ENCODE measurements around the gene CAPZA1. TPM values are rescaled to one million over a fixed set of nuclear protein-coding genes. Genes with fewer than 3 reads are reported as not detected.
A peak's percentile ranks its signal among the peaks of the same experiment; 100 is the strongest.

CAPZA1 gene
- polyA plus RNA-seq, 1 of the 3 experiments (the other 2 are of a cell fraction) = 50.8 TPM

DNA sequence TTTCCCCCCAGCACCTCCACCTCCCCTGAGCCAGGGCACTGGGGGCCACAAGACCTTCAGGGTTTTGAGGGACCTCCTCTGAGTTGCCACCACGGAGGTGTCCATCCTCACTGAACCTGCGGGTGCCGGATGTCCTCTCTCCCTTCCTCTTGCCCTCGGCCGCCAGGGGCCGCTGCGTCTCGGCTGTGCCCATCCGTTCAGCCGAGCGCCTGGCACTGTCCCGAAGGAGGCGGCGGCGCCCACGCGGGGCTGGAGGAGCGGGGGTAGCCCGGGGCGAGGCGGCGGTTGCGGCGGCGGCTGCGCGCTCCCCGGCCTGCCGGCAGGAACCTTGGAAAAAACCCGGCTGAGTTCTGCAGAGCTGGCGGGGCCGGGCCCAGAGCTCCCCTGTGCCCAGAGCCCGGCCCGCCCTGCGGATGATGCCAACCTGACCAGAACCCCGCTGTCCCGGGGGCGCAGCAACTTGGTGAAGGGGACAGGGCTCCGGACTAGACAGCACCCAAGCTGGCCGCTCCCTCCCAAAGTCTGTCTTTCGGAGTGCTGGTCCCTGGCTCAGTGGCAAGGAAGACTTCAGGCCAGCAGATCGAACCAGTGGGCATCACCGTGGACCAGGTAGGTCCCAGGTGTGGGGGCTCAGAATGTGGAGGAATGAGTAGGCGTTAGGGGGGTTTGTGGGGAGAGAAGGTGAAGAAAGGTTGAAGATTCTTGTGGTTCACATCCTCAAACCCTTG is 99.2 kb downstream of the CAPZA1 start:
- peak; percentile 90 for DNase-seq
- no peak for TF ChIP-seq USF2 (IDR thresholded peaks at IDR 0.05; ENCODE audit: borderline replicate concordance, low read depth, low read length)
- TF ChIP-seq RAD21 (IDR thresholded peaks at IDR 0.05; ENCODE audit: low read length) = peak; percentile 71
- TF ChIP-seq, protein P1, sequence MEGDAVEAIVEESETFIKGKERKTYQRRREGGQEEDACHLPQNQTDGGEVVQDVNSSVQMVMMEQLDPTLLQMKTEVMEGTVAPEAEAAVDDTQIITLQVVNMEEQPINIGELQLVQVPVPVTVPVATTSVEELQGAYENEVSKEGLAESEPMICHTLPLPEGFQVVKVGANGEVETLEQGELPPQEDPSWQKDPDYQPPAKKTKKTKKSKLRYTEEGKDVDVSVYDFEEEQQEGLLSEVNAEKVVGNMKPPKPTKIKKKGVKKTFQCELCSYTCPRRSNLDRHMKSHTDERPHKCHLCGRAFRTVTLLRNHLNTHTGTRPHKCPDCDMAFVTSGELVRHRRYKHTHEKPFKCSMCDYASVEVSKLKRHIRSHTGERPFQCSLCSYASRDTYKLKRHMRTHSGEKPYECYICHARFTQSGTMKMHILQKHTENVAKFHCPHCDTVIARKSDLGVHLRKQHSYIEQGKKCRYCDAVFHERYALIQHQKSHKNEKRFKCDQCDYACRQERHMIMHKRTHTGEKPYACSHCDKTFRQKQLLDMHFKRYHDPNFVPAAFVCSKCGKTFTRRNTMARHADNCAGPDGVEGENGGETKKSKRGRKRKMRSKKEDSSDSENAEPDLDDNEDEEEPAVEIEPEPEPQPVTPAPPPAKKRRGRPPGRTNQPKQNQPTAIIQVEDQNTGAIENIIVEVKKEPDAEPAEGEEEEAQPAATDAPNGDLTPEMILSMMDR (IDR thresholded peaks at IDR 0.05) = peak; percentile 80
- TF ChIP-seq FOSL2 (IDR thresholded peaks at IDR 0.05; ENCODE audit: borderline replicate concordance, low read depth) = no peak
- TF ChIP-seq POLR2AphosphoS5 (IDR thresholded peaks at IDR 0.05; ENCODE audit: low read depth, low read length) = no peak
- TF ChIP-seq EZH2phosphoT487 (IDR thresholded peaks at IDR 0.05; ENCODE audit: borderline replicate concordance, low read depth) = no peak
- peak; percentile 13 for TF ChIP-seq CHD2 (IDR thresholded peaks at IDR 0.05; ENCODE audit: low read length, partially characterized antibody)
- TF ChIP-seq SMC3 (IDR thresholded peaks at IDR 0.05; ENCODE audit: low read depth, low read length) = peak; percentile 92
- no peak for TF ChIP-seq GABPA (IDR thresholded peaks at IDR 0.05; ENCODE audit: low read depth)
- TF ChIP-seq FOXM1 (IDR thresholded peaks at IDR 0.05; ENCODE audit: low read depth) = no peak
- TF ChIP-seq JUND (IDR thresholded peaks at IDR 0.05) = no peak
- no peak for TF ChIP-seq EP300 (IDR thresholded peaks at IDR 0.05; ENCODE audit: borderline replicate concordance in 1 of 2, low read depth in 1 of 2, low read length in 1 of 2)
- no peak for TF ChIP-seq FOXJ3 (CRISPR knock-in tag; IDR thresholded peaks at IDR 0.05)
- TF ChIP-seq MXI1 (IDR thresholded peaks at IDR 0.05; ENCODE audit: low read depth, low read length) = no peak
- TF ChIP-seq GATA2 (CRISPR knock-in tag; IDR thresholded peaks at IDR 0.05) = no peak
- TF ChIP-seq, protein P2, sequence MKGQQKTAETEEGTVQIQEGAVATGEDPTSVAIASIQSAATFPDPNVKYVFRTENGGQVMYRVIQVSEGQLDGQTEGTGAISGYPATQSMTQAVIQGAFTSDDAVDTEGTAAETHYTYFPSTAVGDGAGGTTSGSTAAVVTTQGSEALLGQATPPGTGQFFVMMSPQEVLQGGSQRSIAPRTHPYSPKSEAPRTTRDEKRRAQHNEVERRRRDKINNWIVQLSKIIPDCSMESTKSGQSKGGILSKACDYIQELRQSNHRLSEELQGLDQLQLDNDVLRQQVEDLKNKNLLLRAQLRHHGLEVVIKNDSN (IDR thresholded peaks at IDR 0.05; ENCODE audit: borderline replicate concordance, low read depth) = no peak
- TF ChIP-seq RXRA (IDR thresholded peaks at IDR 0.05; ENCODE audit: borderline replicate concordance, low read depth) = no peak
- peaks cover 0 to 23% of the 10 kb centered on the region in 2 experiments; a peak in 1 of 4 replicates for H3K4me1 ChIP-seq (ENCODE audit: control insufficient read depth in 1 of 2, insufficient read depth in 2 of 2, low read depth in 1 of 2, low read length in 1 of 2)
- ChIA-PET CTCF (interaction anchor here (0.6 to 11.8 kb wide), 41 partner anchors 8 to 357 kb away, joined by 3 to 754 read pairs (median 4); partner anchors contain the start of genes LRIG2 and RHOC), POLR2A (no interaction called here)
- H4K20me1 ChIP-seq (ENCODE audit: insufficient read depth) = no peaks in the 10 kb centered on the region
- H3F3A ChIP-seq (replicated peaks; ENCODE audit: insufficient read depth) = peaks cover 9% of the 10 kb centered on the region
- WGBS (ENCODE audit: low lambda C conversion rate) = 25% methylated on average over 16 of the region's 44 CpGs
- H3K9ac ChIP-seq = no peak overlapping the region
- peak overlapping the region; percentile 76 for H2AFZ ChIP-seq (ENCODE audit: low read depth)
- no peak overlapping the region for H3K27ac ChIP-seq (ENCODE audit: low read depth in 2 of 2, low read length in 1 of 2)
- peak overlapping the region; percentile 79 for H3K4me2 ChIP-seq
- H3K9me2 ChIP-seq = no peaks in the 10 kb centered on the region
- H3K79me2 ChIP-seq (ENCODE audit: insufficient read depth) = no peaks in the 10 kb centered on the region
- no peaks in the 10 kb centered on the region for H3K36me3 ChIP-seq (replicated peaks in 1 of 2; ENCODE audit: control insufficient read depth in 1 of 2, insufficient read depth in 2 of 2, low read length in 1 of 2)
- H3K4me3 ChIP-seq (ENCODE audit: low read depth in 2 of 2, low read length in 1 of 2) = peak overlapping the region; percentile 32 to 56
- H3K27me3 ChIP-seq (ENCODE audit: insufficient read depth) = no peaks in the 10 kb centered on the region
- no peaks in the 10 kb centered on the region for H3K9me3 ChIP-seq

Measured in SK-N-SH (cell line).